ENCODE data around the gene VPS51. TPM values are rescaled to one million over a fixed set of nuclear protein-coding genes. Genes with fewer than 3 reads are reported as not detected.

VPS51 gene
- total and polyA plus RNA-seq, 4 donors: 69.6 to 164 (median 124) TPM

DNA sequence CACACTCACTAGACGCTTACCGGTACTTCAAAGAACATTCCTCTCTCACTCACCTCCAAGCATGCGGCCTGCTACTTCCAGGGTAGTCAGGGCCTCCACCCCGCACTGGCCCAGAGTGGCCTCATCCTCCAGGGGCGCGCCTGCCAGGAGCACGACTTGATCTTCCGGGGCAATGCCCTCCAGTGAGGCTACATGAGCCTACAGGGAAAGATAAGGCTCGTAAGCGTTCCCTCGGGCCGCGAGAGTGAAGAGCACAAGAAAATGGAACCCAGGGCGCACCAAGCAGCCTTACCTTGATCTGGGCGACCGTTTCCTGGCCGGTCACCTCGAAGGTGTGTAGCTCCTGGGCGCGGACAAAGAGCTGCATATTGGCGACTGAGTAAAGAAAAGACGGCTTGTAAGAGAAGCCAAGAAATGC, 25.4 kb downstream of the VPS51 start:
- H3K27ac ChIP-seq (ENCODE audit: low read depth in 1 of 2, low read length in 1 of 2): peak overlapping the region; percentile 87 to 92
- H3K9ac ChIP-seq (ENCODE audit: insufficient read depth in 1 of 2, low read length in 2 of 2): peak overlapping the region; percentile 94 to 97
- H3K4me3 ChIP-seq: peak overlapping the region; percentile 90
- 2% methylated on average over 22 of the region's 22 CpGs for WGBS, 2 donors
- H3K36me3 ChIP-seq (ENCODE audit: control insufficient read depth in 4 of 4, insufficient read depth in 4 of 4, low read length in 4 of 4): peaks cover 15 to 39% (median 31%) of the 10 kb centered on the region in 4 donors
- ATAC-seq (ENCODE audit: insufficient read depth, low FRiP score): no peak
- peaks cover 0 to 21% (median 7%) of the 10 kb centered on the region in 5 donors for H3K4me1 ChIP-seq (ENCODE audit: control insufficient read depth in 5 of 5, insufficient read depth in 5 of 5, low read length in 5 of 5)
- H3K9me3 ChIP-seq (ENCODE audit: control insufficient read depth in 4 of 4, insufficient read depth in 3 of 4, low read length in 3 of 4): no peaks in the 10 kb centered on the region
- no peak for TF ChIP-seq CTCF (IDR thresholded peaks at IDR 0.05; ENCODE audit: control extremely low read depth, extremely low read depth)
- H3K27me3 ChIP-seq (ENCODE audit: control insufficient read depth in 3 of 3, insufficient read depth in 3 of 3, low read length in 2 of 3): no peaks in the 10 kb centered on the region
- DNase-seq: no peak

GRCh38 chr11:65121865-65122696, 26.1 kb downstream of the VPS51 start, which contains the start of the genes FAU and MRPL49:
TSS of gene FAU (minus strand) at chr11:65122134. CDS start at chr11:65121813, 321 bp downstream.
TSS of gene MRPL49 (plus strand) at chr11:65122321. CDS start at chr11:65122347, 26 bp downstream.
- WGBS, 2 donors: 0 to 1% methylated on average over 64 of the region's 64 CpGs

DNA sequence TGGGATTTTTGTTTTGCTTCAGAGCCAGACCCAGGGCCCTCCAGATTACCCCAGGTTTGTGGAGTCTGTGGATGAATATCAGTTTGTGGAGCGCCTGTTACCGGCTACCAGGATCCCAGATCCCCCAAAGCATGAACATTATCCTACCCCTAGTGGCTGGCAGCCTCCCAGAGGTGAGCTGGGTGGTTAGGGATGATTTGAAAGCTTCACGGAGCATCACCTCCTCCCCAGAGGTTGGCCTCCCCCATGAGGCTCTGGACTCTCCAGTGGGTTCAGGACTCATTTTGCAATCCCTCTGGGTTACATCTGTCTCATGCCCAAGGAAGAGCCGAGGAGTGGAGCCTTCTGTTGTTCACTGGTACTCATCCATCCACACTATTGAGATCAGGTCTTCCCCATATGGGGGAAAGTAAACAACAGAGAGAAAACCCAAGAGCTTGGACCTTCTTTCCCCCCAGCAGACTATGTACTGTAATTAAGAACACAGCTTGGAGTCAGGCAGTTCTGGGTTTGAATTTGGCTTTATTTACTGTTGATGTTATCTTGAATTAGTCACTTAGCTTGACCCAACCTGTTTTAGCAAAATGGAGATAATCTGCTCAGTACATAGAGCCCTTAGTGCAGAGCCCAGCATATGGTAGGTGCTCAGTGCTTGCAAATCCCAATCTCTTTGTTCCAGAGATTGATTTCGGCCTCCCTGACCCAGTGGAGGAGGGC, 28.6 kb downstream of the VPS51 start:
- H3K27me3 ChIP-seq (ENCODE audit: control insufficient read depth in 3 of 3, insufficient read depth in 3 of 3, low read length in 2 of 3): no peaks in the 10 kb centered on the region
- no peak for TF ChIP-seq CTCF (IDR thresholded peaks at IDR 0.05; ENCODE audit: control extremely low read depth, extremely low read depth)
- no peak overlapping the region for H3K27ac ChIP-seq (ENCODE audit: low read depth in 1 of 2, low read length in 1 of 2)
- H3K9me3 ChIP-seq (ENCODE audit: control insufficient read depth in 4 of 4, insufficient read depth in 3 of 4, low read length in 3 of 4): no peaks in the 10 kb centered on the region
- H3K9ac ChIP-seq (ENCODE audit: insufficient read depth in 1 of 2, low read length in 2 of 2): no peak overlapping the region
- H3K4me1 ChIP-seq (ENCODE audit: control insufficient read depth in 5 of 5, insufficient read depth in 5 of 5, low read length in 5 of 5): peaks cover 0 to 16% (median 7%) of the 10 kb centered on the region in 5 donors
- ATAC-seq (ENCODE audit: insufficient read depth, low FRiP score): no peak
- no peak for DNase-seq
- H3K4me3 ChIP-seq: no peak overlapping the region
- whole genome bisulfite sequencing, 2 donors: 93 to 95% methylated on average over 5 of the region's 5 CpGs
- H3K36me3 ChIP-seq (ENCODE audit: control insufficient read depth in 4 of 4, insufficient read depth in 4 of 4, low read length in 4 of 4): peaks cover 24 to 54% (median 39%) of the 10 kb centered on the region in 4 donors

More at GRCh38 chr11:65121865-65122696, 26.1 kb downstream of the VPS51 start, which contains the start of the genes FAU and MRPL49:
- ATAC-seq (ENCODE audit: insufficient read depth, low FRiP score) (peak; percentile 83), DNase-seq (peak; percentile 96 to 98 (median 97))
- Histone ChIP-seq H3K36me3 (ENCODE audit: control insufficient read depth in 4 of 4, insufficient read depth in 4 of 4, low read length in 4 of 4) (peaks cover 15 to 45% (median 34%) of the 10 kb centered on the region in 4 donors), H3K4me1 (ENCODE audit: control insufficient read depth in 5 of 5, insufficient read depth in 5 of 5, low read length in 5 of 5) (peaks cover 0 to 16% (median 7%) of the 10 kb centered on the region in 5 donors), H3K27ac (ENCODE audit: low read depth in 1 of 2, low read length in 1 of 2) (peak within 1 kb of the TSS; percentile 87 to 95), H3K27me3 (ENCODE audit: control insufficient read depth in 3 of 3, insufficient read depth in 3 of 3, low read length in 2 of 3) (no peaks in the 10 kb centered on the region), H3K9me3 (ENCODE audit: control insufficient read depth in 4 of 4, insufficient read depth in 3 of 4, low read length in 3 of 4) (no peaks in the 10 kb centered on the region), H3K4me3 (peak within 1 kb of the TSS; percentile 90), H3K9ac (ENCODE audit: insufficient read depth in 1 of 2, low read length in 2 of 2) (peak within 1 kb of the TSS; percentile 94 to 97)
- no peak for TF ChIP-seq CTCF (IDR thresholded peaks at IDR 0.05; ENCODE audit: control extremely low read depth, extremely low read depth)

All from lung (tissue), 12 donors.